Measurements from ENCODE around the gene IRF4. TPM values are rescaled to one million over a fixed set of nuclear protein-coding genes. Genes with fewer than 3 reads are reported as not detected.

IRF4 gene
- polyA plus RNA-seq, 1 experiment = not detected

DNA sequence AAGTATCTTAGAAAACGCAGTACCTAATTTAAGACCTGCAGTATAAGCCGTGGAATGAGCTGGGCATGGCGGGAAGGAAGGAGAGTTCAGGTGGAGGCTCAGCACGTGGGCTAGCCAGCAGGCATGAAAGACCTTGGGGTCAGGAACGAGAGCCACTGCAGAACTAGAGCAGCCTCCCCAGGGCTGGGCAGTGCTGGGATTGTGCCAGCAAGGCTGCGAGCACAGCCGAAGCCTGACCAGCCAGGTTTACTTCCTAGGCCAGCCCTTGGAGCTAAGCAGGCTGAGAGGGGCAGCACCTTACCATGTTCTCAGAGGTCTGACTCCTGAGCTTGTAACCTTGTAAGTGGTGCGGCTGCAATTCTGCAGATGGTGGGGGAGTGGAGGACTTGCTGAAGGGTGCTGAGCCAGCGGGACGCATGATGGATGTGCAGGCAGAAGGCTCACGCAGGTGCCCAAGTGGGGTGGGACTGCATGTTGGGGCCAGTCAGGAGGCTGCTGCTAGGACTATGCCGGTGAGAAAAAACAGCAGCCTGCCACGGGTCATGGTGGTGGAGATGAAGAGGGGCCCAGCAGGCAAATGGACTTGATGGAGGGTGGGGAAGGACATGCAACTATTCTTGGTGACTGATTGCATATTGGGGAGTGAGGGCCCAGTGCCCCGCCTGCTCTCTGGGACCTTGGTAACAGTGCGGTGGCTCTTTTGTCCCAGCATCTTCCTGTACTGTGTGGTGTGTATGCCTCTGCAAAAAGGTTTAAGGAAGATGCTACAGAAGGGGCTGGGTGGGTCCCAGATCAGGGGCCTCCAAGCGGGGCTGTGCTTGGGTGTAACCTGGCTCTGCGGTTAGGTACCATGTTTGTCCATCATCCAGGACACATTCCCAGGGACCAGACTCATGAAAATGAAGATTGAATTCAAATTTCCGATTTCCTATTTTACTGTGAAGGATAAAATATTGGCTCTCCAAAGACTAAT, 37.6 kb upstream of the IRF4 start:
- ChIA-PET CTCF (interaction anchor here (1.6 kb wide), 1 partner anchor 8 kb away, joined by 6 read pairs; no protein-coding TSS in a partner anchor), POLR2A (interaction anchor here (0.6 kb wide), 1 partner anchor 40 kb away, joined by 3 read pairs; no protein-coding TSS in a partner anchor)
- DNase-seq (ENCODE audit: low read depth) = no peak
- Histone ChIP-seq H3K4me3 (ENCODE audit: low read depth, low read length) (no peak overlapping the region), H3K27me3 (ENCODE audit: control insufficient read depth, insufficient read depth, low read length) (no peaks in the 10 kb centered on the region), H3K36me3 (ENCODE audit: control insufficient read depth, insufficient read depth, low read length) (no peaks in the 10 kb centered on the region)
- TF ChIP-seq CTCF (IDR thresholded peaks at IDR 0.05; ENCODE audit: insufficient read depth, low read depth, low read length) = no peak

DNA sequence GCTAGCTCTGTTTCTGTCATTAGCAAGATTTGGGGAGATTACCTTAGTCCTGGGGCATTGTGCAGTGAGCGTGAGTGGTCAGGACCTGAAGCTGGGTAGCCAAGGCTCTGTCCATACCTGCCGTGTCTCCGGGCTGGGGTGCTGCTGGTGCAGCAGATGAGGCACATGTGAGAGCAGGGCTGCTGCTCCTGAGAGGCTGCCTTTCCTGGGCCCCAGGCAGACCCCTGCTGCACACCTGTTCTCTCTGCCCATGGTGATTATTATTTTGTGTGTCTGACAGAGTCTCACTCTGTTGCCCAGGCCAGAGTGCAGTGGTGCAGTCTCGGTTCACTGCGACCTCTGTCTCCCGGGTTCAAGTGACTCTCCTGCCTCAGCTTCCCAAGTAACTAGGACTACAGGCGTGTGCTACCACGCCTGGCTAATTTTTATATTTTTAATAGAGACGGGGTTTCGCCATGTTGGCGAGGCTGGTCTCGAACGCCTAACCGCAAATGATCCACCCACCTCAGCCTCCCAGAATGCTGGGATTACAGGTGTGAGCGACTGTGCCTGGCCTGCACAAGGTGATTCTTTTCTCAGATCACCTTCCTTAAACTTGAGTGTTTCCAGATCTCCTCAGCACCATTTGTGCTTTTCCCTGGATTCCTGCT, 36.8 kb upstream of the IRF4 start:
- DNase-seq (ENCODE audit: low read depth) = no peak
- Histone ChIP-seq H3K36me3 (ENCODE audit: control insufficient read depth, insufficient read depth, low read length) (no peaks in the 10 kb centered on the region), H3K4me3 (ENCODE audit: low read depth, low read length) (no peak overlapping the region), H3K27me3 (ENCODE audit: control insufficient read depth, insufficient read depth, low read length) (no peaks in the 10 kb centered on the region)
- ChIA-PET POLR2A (interaction anchor here (0.6 kb wide), 1 partner anchor 41 kb away, joined by 3 read pairs; no protein-coding TSS in a partner anchor), CTCF (no interaction called here)
- TF ChIP-seq CTCF (IDR thresholded peaks at IDR 0.05; ENCODE audit: insufficient read depth, low read depth, low read length) = no peak

DNA sequence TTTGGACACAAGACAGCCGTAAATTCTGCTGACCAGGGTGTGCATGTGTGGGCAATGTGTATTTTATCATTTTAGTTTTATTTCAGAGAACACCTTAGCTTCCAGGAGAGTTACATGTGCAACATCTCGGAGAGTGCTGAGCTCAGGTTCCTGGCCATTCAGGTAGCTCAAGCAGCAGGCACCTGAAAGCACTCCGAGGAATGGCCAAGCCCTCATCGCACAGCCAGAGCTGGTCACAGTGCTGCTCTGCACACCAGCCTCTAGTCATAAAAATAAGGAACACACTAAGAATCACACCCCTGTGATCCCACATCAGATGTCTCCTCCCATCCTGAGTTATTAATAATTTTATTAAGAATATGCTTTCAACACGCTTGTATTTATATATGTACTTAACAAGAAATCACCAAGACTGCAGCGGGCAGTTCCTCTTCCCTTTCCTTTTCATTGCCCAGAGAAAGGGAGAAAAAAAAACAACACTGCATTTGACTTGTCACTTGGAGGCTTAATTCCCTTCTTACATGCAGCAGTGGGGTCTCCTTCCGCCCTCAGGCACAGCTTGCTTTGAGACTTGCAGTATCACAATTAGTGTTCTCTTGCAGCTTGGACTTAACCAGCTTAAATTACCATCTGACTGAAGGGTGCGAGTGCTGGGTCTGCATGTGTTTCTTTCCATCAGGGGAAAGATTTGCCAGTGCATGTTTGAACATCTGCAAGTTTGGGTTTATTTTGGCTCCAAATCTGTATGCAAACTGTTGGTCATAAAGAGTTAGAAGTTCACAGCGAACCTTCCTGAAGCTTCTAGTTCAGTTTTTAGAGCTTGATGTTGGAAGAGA, 36.0 kb upstream of the IRF4 start:
- H3K27me3 ChIP-seq (ENCODE audit: control insufficient read depth, insufficient read depth, low read length) = no peaks in the 10 kb centered on the region
- H3K36me3 ChIP-seq (ENCODE audit: control insufficient read depth, insufficient read depth, low read length) = no peaks in the 10 kb centered on the region
- no peak for DNase-seq (ENCODE audit: low read depth)
- TF ChIP-seq CTCF (IDR thresholded peaks at IDR 0.05; ENCODE audit: insufficient read depth, low read depth, low read length) = no peak
- POLR2A ChIA-PET = no interaction called here
- H3K4me3 ChIP-seq (ENCODE audit: low read depth, low read length) = no peak overlapping the region
- CTCF ChIA-PET = no interaction called here

- ChIA-PET CTCF (no interaction called here), POLR2A (no interaction called here)
- Histone ChIP-seq H3K36me3 (ENCODE audit: control insufficient read depth, insufficient read depth, low read length) (no peaks in the 10 kb centered on the region), H3K4me3 (ENCODE audit: low read depth, low read length) (no peak overlapping the region), H3K27me3 (ENCODE audit: control insufficient read depth, insufficient read depth, low read length) (no peaks in the 10 kb centered on the region)
- no peak for TF ChIP-seq CTCF (IDR thresholded peaks at IDR 0.05; ENCODE audit: insufficient read depth, low read depth, low read length)
- no peak for DNase-seq (ENCODE audit: low read depth)
Measured at GRCh38 chr6:356828-357251, 34.7 kb upstream of the IRF4 start.
